GM19240 (cell line): ENCODE measurements around the gene MINAR1.

Source experiments
- DNase-seq: peaks from one replicate; pipeline ENCODE4 v3.0.0; 2011; ENCODE audit warnings: low spot score; ENCODE audit not compliant: insufficient read length

Gene MINAR1

GRCh38 chr15:79430901-79431635, 1.1 kb upstream of the MINAR1 start:
- no peak for DNase-seq

DNA sequence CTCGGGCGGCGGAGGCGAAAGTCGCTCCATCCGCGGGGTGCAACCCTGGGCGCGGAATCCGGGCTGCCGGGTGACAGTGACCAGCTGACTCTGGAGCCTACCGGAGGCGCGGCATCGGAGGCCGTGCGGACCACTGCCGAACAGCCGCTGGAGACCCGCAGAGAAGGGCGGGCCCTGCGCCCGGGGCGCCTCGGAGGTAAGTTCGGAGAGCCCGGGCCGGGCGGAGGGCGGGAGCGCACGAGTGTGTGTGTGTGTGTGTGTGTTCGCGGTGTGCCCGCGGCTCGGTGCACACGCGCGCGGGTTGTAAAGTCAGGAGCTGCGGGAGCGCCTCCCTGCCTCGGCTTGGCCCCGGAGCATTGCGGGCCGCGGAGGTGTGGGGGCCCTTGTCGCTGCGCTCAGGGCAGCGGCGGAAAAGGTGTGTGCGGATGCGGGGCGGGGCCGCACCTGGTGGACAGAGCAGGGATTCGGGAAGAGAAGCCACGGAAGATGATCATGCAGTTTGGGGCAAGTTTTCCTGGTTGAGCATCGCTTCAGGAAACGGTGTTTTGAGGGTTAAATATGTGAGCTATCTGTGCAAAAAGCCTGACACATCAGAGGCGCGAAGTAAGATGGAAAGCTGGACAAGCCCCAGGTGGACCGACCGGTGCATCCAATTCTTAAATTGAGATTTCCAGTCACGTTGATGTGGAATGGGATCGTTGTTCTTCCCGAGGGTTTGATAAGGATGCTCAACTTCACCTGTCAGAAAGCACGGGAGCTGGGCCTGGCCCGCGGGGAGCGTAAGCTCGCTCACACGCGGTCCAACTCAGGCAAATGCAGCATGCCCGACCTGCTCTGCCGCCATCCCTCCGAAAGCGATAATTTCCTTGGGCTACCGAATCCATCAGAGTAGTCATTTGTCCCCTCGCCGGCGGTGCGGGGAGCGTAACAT, 474 bp downstream of the MINAR1 start:
- no peak for DNase-seq

DNA sequence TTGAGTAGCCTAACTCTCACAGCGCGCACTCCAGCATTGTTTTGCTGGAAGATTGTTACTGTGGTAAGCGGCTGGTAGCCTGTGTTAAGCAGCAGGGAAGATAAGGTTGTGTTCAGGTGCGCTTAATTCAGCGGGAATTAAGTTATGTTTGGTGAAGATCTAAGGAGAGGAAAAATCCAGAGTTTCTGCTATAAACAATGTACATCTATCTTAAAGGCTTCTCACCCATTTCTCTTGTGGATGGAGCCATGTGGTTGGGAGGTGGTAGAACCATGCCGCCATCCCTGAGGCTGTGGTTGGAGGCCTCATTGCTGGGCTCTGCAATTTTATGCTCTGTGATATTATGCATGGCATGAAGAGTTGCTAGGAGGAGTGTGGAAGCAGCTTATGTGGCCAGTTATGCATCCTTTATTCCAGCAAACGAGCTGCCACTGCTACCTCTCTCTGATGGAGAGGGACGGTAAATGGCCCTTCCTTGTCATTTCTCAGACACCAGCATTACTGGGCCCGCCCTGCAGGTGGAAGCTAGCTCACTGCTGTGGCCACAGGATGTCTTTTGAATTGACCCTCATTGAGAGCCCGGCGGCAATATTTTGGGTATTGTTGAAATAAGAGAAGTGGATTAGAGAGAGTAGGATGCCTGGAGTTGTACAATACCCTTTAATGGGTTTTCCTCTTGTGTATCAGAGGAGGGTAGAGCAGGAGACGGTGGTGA, 1.3 kb downstream of the MINAR1 start:
- DNase-seq, result no peak

- no peak for DNase-seq
Observed at GRCh38 chr15:79434361-79434760, 2.2 kb downstream of the MINAR1 start.

DNA sequence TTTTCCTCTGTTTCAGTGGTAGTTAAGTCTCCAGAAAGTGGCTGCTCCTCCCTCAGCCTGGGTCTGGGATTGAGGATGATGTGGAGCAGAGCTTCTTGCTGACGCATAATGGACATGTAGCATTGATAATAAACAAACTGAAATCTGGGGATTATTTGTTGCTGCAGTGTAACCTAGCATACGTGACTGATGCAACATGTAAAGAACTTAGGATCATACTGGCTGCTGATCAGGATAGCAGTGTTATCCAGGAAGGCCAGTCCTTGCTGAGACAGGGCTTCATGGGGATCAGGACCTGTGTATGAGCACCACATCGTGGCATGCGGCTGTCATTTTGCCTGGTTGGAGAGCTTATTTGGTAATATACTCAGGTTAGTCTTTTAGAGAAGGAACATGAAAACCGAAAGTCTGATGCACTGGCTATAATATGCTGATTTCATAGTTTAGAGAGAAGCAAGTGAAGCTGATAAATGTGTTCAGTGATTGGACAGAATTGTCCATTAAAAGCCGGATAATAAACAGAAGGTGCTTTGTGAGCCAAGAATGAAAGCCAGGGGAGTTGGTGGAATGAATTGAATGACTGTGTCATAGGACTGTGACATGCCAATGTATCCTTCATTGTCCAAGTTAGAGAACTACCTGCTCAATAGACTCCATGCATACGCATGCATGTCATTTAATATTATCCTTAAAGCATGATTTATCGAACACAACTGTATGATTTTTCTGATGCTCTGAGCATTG, 4.1 kb downstream of the MINAR1 start:
- no peak for DNase-seq

DNA sequence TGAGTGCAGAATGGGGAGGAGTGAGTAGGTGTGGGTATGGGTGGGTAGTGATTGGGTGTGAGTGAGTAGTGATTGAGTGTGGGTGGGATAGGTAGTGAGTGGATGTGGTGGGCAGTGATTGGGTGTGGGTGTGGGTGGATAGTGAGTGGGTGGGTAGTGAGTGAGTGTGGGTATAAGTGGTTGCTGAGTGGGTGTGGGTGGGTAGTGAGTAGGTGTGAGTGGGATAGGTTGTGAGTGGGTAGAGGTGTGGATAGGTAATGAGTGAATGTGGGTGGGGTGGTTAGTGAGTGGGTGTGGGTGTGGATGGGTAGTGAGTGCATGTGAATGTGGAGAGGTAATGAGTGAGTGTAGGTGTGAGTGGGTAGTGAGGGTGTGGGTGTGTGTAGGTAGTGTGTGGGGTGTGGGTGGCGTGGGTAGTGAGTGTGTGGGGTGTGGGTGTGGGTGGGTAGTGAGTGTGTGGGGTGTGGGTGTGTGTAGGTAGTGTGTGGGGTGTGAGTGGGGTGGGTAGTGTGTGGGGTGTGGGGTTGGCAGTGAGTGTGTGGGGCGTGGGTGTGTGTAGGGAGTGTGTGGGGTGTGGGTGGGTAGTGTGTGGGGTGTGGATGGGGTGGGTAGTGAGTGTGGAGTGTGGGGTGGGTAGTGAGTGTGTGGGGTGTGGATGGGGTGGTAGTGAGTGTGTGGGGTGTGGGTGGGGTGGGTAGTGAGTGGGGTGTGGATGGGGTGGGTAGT, 5.3 kb downstream of the MINAR1 start:
- no peak for DNase-seq

GRCh38 chr15:79439236-79439635, 7.1 kb downstream of the MINAR1 start:
- DNase-seq, result no peak

GRCh38 chr15:79440355-79440908, 8.3 kb downstream of the MINAR1 start:
- no peak for DNase-seq

DNA sequence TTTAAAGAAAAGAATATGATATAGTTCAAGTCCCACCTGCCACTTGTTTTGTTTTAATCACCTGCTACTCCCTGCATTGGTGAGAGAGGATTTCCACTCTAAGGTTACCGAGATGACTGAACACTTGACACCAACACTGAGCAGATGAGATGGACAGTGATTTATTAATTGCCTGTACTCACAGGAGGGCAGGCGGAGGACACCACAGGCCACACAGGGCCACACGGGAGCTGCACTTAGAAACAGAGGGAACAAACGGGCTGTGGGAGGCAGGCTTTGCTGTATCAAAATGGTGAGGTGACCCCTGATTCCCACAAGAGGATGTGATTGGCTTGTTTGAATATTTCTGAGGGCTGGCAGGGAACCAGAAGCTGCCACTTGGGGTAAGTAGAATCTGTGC, 10.8 kb downstream of the MINAR1 start:
- no peak for DNase-seq

GRCh38 chr15:79447060-79447459, 14.9 kb downstream of the MINAR1 start:
- DNase-seq, result no peak

- DNase-seq, result no peak
Observed at GRCh38 chr15:79450648-79451047, 18.5 kb downstream of the MINAR1 start.

DNA sequence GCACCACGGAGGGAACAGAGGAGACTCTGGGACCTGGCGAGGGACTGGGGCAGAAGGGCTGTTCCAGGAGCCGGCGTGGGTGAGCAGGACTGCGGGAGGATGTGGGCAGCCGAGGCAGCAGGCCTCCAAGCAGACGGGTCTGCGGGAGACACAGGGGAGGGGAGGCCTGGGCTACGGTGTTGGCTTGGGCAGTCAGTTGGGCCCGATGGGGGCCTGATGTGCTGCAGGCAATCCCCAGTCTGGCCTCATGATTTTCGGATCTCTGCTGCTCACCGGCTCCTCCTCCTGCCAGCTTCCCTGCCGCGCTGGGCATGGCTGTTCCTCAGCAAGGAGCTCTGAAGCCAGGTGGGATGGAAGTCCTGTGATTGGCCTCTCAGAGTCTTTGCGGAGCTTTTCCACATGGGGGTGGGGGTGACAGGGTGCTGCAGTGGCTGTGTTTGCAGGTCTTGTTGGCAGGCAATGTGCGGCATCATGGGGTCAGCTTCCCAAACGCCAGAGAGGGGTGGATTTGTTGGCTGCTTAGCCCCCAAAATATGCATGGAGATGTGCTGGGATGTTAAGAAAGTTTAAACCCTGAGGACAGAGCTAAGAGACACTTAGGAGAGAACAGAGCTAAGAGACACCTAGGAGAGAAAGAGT, 19.3 kb downstream of the MINAR1 start:
- no peak for DNase-seq

DNA sequence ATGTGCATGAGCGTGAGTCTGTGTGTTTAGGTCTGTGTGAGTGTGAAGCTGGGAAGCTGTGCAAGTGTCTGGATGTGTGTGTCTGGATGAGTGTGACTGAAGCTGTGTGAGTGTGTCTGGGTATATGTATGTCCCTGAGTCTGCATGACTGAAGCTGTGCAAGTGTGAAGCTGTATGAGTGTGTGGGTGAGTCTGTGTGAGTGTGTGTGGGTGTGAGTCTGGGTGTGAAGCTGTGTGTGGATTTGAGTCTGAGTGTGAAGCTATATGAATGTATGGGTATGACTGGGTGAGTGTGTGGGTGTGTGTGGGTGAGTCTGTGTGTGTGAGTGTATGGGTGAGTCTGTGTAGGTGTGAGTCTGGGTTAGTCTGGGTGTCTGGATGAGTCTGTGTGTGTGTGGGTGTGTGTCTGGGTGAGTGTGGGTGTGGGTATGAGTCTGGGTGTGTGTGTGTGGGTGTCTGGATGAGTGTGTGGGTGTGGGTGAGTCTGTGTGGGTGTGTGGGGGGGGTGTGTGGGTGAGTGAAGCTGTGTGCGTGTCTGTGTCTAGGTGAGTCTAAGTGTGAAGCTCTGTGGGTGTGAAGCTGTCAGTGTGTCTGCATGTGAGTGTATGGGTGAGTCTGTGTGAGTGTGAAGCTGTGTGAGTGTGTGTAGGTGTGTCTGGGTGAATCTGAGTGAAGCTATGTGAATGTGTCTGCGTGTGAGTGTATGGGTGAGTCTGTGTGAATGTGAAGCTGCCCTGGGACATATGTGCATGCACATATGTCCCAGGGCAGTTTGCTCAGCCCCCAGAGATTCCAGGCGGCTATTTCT, 20.3 kb downstream of the MINAR1 start:
- DNase-seq, result no peak

- DNase-seq, result no peak
Observed at GRCh38 chr15:79453446-79453845, 21.3 kb downstream of the MINAR1 start.

GRCh38 chr15:79454063-79454462, 21.9 kb downstream of the MINAR1 start:
- DNase-seq, result no peak

DNA sequence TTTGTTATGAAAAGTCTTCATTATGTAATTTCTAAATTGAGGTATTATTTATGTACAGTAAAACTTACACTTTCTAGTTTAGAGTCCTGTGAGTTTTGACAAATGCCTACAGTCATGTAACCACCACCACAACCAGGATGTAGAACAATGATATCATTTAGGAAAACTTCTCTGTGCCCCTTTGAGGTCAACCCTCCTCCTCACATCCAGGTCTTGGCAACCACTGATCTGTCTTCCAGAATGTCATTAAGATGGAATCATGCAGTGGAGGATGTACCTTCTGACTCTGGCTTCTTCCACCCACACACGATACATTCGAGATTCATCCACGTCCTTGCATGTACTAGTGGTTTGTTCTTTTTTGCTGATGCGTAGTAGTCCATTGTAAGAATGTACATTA, 23.2 kb downstream of the MINAR1 start:
- no peak for DNase-seq

- no peak for DNase-seq
Observed at GRCh38 chr15:79455943-79456342, 23.8 kb downstream of the MINAR1 start.

DNA sequence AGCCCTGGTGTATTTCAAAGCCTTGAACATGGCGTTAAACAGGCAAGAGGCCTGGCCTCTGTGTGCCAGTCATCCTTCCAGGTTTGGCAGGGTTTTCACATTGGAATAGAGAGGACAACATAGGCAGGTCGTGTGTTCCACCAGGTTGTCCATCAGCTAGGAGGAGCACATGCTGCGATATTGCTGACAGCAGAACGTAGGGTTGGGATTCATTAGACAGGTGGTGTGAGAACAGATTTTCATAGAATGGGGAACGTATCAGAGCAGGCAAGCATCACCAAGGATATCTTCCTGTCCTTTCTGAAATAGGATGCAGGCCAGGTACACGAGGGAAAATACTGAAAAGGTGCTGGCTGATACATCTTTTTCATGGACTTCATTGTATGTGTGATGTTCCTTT, 26.4 kb downstream of the MINAR1 start:
- no peak for DNase-seq

DNA sequence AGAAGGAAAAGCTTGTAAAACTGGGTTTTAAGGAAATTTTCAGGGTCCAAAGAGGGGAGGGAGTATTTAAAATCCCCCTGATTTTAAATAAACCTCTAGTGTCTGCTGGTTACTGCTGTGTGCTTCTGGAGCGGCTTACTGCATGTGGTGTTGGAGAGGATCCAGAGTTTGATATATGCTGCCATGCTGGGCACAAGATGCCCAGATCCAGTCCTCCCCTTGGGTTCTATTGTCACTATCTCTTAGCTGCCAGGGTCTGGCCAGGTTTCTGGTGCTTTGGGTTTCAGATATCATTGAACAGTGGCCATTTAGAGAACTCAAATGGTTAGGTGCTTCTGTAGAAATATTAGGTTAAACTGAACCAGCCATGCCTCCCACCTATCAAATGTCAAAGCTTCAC, 27.5 kb downstream of the MINAR1 start:
- no peak for DNase-seq
